ENCODE measurements around the gene ACSL1. TPM values are rescaled to one million over a fixed set of nuclear protein-coding genes. Genes with fewer than 3 reads are reported as not detected.
A peak's percentile ranks its signal among the peaks of the same experiment; 100 is the strongest.

The ACSL1 gene
- total and polyA plus RNA-seq, 9 of the 15 experiments (the other 6 are each of a cell fraction or from before 2014, with no cell fraction given) = 6.7 to 24.1 (median 15.0) TPM

DNA sequence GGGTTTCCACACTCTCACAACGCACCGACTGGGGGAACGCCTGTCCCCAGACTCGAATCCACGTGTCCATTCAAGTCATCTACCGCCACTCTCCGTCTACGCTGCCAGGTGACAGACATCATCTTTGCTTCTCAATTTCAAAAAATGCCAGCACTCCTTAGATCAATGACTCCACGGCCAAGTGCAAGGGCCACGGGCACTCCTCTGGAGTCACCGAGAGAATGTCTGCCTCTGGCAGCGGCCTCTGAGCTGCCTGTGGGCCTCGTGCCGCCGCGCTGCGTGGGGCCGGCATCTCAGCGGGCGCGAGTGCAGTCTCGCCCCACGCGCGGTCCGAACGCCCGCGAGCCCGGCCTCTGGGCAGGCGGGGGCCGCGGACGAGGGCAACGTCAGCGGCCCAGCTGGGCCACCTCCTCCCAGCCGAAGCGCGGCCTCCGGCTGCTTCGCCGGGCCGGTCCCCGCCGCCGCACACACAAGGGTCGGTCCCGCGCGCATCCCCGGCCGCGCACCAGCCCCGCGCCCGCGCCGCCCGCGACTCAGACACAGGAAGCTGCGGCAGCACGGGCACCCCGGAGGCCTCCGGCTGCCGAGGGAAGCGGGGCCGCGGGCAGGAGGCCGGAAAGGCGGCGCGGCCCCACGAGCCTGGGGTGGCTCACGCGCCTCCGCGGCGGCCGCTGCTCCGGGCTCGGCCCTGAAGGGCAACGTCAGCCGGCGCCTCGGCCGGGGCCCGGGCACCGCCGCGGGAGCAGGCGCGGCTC is 450 bp downstream of the ACSL1 start (continued):
- TF ChIP-seq, protein P1, sequence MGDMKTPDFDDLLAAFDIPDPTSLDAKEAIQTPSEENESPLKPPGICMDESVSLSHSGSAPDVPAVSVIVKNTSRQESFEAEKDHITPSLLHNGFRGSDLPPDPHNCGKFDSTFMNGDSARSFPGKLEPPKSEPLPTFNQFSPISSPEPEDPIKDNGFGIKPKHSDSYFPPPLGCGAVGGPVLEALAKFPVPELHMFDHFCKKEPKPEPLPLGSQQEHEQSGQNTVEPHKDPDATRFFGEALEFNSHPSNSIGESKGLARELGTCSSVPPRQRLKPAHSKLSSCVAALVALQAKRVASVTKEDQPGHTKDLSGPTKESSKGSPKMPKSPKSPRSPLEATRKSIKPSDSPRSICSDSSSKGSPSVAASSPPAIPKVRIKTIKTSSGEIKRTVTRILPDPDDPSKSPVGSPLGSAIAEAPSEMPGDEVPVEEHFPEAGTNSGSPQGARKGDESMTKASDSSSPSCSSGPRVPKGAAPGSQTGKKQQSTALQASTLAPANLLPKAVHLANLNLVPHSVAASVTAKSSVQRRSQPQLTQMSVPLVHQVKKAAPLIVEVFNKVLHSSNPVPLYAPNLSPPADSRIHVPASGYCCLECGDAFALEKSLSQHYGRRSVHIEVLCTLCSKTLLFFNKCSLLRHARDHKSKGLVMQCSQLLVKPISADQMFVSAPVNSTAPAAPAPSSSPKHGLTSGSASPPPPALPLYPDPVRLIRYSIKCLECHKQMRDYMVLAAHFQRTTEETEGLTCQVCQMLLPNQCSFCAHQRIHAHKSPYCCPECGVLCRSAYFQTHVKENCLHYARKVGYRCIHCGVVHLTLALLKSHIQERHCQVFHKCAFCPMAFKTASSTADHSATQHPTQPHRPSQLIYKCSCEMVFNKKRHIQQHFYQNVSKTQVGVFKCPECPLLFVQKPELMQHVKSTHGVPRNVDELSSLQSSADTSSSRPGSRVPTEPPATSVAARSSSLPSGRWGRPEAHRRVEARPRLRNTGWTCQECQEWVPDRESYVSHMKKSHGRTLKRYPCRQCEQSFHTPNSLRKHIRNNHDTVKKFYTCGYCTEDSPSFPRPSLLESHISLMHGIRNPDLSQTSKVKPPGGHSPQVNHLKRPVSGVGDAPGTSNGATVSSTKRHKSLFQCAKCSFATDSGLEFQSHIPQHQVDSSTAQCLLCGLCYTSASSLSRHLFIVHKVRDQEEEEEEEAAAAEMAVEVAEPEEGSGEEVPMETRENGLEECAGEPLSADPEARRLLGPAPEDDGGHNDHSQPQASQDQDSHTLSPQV (IDR thresholded peaks at IDR 0.05) = no peak
- TF ChIP-seq, protein P2, sequence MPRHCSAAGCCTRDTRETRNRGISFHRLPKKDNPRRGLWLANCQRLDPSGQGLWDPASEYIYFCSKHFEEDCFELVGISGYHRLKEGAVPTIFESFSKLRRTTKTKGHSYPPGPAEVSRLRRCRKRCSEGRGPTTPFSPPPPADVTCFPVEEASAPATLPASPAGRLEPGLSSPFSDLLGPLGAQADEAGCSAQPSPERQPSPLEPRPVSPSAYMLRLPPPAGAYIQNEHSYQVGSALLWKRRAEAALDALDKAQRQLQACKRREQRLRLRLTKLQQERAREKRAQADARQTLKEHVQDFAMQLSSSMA (CRISPR knock-in tag; IDR thresholded peaks at IDR 0.05) = 0 out of 2 replicates have a peak, but pooled peaks have one; percentile 9
- TF ChIP-seq, protein P3, sequence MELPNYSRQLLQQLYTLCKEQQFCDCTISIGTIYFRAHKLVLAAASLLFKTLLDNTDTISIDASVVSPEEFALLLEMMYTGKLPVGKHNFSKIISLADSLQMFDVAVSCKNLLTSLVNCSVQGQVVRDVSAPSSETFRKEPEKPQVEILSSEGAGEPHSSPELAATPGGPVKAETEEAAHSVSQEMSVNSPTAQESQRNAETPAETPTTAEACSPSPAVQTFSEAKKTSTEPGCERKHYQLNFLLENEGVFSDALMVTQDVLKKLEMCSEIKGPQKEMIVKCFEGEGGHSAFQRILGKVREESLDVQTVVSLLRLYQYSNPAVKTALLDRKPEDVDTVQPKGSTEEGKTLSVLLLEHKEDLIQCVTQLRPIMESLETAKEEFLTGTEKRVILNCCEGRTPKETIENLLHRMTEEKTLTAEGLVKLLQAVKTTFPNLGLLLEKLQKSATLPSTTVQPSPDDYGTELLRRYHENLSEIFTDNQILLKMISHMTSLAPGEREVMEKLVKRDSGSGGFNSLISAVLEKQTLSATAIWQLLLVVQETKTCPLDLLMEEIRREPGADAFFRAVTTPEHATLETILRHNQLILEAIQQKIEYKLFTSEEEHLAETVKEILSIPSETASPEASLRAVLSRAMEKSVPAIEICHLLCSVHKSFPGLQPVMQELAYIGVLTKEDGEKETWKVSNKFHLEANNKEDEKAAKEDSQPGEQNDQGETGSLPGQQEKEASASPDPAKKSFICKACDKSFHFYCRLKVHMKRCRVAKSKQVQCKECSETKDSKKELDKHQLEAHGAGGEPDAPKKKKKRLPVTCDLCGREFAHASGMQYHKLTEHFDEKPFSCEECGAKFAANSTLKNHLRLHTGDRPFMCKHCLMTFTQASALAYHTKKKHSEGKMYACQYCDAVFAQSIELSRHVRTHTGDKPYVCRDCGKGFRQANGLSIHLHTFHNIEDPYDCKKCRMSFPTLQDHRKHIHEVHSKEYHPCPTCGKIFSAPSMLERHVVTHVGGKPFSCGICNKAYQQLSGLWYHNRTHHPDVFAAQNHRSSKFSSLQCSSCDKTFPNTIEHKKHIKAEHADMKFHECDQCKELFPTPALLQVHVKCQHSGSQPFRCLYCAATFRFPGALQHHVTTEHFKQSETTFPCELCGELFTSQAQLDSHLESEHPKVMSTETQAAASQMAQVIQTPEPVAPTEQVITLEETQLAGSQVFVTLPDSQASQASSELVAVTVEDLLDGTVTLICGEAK (IDR thresholded peaks at IDR 0.05) = 0 out of 2 replicates have a peak, but pooled peaks have one; percentile 25
- TF ChIP-seq, protein P3 (CRISPR knock-in tag; IDR thresholded peaks at IDR 0.05) = no peak
- TF ChIP-seq RFX7 (CRISPR knock-in tag; IDR thresholded peaks at IDR 0.05) (no peak), DDX20 (tag; IDR thresholded peaks at IDR 0.05; ENCODE audit: low read depth) (no peak), EHMT2 (IDR thresholded peaks at IDR 0.05) (no peak), ZNF830 (CRISPR knock-in tag; IDR thresholded peaks at IDR 0.05) (no peak)
- TF ChIP-seq, protein P4, sequence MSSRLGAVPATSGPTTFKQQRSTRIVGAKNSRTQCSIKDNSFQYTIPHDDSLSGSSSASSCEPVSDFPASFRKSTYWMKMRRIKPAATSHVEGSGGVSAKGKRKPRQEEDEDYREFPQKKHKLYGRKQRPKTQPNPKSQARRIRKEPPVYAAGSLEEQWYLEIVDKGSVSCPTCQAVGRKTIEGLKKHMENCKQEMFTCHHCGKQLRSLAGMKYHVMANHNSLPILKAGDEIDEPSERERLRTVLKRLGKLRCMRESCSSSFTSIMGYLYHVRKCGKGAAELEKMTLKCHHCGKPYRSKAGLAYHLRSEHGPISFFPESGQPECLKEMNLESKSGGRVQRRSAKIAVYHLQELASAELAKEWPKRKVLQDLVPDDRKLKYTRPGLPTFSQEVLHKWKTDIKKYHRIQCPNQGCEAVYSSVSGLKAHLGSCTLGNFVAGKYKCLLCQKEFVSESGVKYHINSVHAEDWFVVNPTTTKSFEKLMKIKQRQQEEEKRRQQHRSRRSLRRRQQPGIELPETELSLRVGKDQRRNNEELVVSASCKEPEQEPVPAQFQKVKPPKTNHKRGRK (tag; IDR thresholded peaks at IDR 0.05) = no peak

All from K562 (cell line).